HL-60 (cell line): Measurements from ENCODE around the gene LILRB2.

Experiments used
- CTCF ChIP-seq: IDR thresholded peaks from one replicate; pipeline ENCODE4 v1.5.1; 2011; ENCODE audit warnings: low read length, control low read depth, inconsistent platforms; ENCODE audit not compliant: insufficient read depth
- GABPA ChIP-seq: IDR thresholded peaks from 2 replicates; pipeline ENCODE4 v1.6.1; 2012; ENCODE audit warnings: low read depth
- SPI1 ChIP-seq: IDR thresholded peaks from 2 replicates; pipeline ENCODE4 v1.6.1; 2012; ENCODE audit warnings: low read depth, mild to moderate bottlenecking, borderline replicate concordance

GRCh38 chr19:54317108-54317964, 36.4 kb upstream of the LILRB2 start:
- TF ChIP-seq SPI1 (no peak), GABPA (no peak), CTCF (no peak)
